Astrocyte (in vitro differentiated cells and primary cell): ENCODE results near the gene CD24. TPM values are rescaled to one million over a fixed set of nuclear protein-coding genes. Genes with fewer than 3 reads are reported as not detected.

ENCODE experiments used
- DNase-seq: peaks from one replicate; pipeline ENCODE4 v3.0.0-alpha.2; 2010; ENCODE audit warnings: low read depth
- FAIRE-seq: peaks from 2 replicates; lab custom pipeline; 2011; peaks lifted over from hg19 to GRCh38; lab: Jason Lieb, UNC
- H2AFZ ChIP-seq: 2 replicates; pipeline ENCODE4 v1.6.0; 2012; ENCODE audit warnings: low read depth, low read length, inconsistent platforms
- H3K27ac ChIP-seq: 2 replicates; pipeline ENCODE4 v1.5.1; 2011; ENCODE audit warnings: low read depth, low read length, inconsistent platforms
- H3K27me3 ChIP-seq: 2 replicates; pipeline ENCODE4 v1.6.0; 2011; ENCODE audit warnings: low read length, inconsistent platforms; ENCODE audit not compliant: insufficient read depth
- H3K36me3 ChIP-seq: 2 replicates; pipeline ENCODE4 v1.5.1; 2011; ENCODE audit warnings: low read length, inconsistent platforms; ENCODE audit not compliant: insufficient read depth
- H3K4me1 ChIP-seq: 2 replicates; pipeline ENCODE4 v1.5.1; 2011; ENCODE audit warnings: low read length, inconsistent platforms; ENCODE audit not compliant: insufficient read depth
- H3K4me2 ChIP-seq: 2 replicates; pipeline ENCODE4 v1.6.0; 2012; ENCODE audit warnings: low read length, inconsistent platforms
- H3K4me3 ChIP-seq: 2 replicates; pipeline ENCODE4 v1.5.1; 2011; ENCODE audit warnings: low read depth, mild to moderate bottlenecking, low read length, inconsistent platforms; ENCODE audit not compliant: insufficient read depth
- H3K79me2 ChIP-seq: 2 replicates; pipeline ENCODE4 v1.6.0; 2012; ENCODE audit warnings: mild to moderate bottlenecking, low read length, inconsistent platforms; ENCODE audit not compliant: insufficient read depth
- H3K9ac ChIP-seq: 2 replicates; pipeline ENCODE4 v1.6.0; 2012; ENCODE audit warnings: mild to moderate bottlenecking, low read length, inconsistent platforms
- H3K9me3 ChIP-seq: 2 replicates; pipeline ENCODE4 v1.5.1; 2012; ENCODE audit warnings: low read depth, mild to moderate bottlenecking, low read length, inconsistent platforms; ENCODE audit not compliant: insufficient read depth
- H4K20me1 ChIP-seq: 2 replicates; pipeline ENCODE4 v1.6.0; 2012; ENCODE audit warnings: low read length, inconsistent platforms; ENCODE audit not compliant: insufficient read depth
- H3K27ac Mint-ChIP-seq: one replicate; pipeline ENCODE4 v1.8.0; 2021; ENCODE audit warnings: mild to moderate bottlenecking, mixed read lengths; ENCODE audit not compliant: unreplicated experiment
- H3K27me3 Mint-ChIP-seq: one replicate; pipeline ENCODE4 v1.8.0; 2021; ENCODE audit warnings: low read depth, mixed read lengths; ENCODE audit not compliant: unreplicated experiment
- H3K36me3 Mint-ChIP-seq: one replicate; pipeline ENCODE4 v1.8.0; 2021; ENCODE audit warnings: low read depth, mixed read lengths; ENCODE audit not compliant: unreplicated experiment
- H3K4me1 Mint-ChIP-seq: one replicate; pipeline ENCODE4 v1.8.0; 2021; ENCODE audit warnings: low read depth, mixed read lengths; ENCODE audit not compliant: unreplicated experiment
- H3K4me3 Mint-ChIP-seq: one replicate; pipeline ENCODE4 v1.8.0; 2021; ENCODE audit warnings: mild to moderate bottlenecking, moderate library complexity, mixed read lengths; ENCODE audit not compliant: unreplicated experiment
- H3K9me3 Mint-ChIP-seq: one replicate; pipeline ENCODE4 v1.8.0; 2021; ENCODE audit warnings: mild to moderate bottlenecking, mixed read lengths; ENCODE audit not compliant: unreplicated experiment
- CTCF ChIP-seq: IDR thresholded peaks from 2 replicates; pipeline ENCODE4 v1.5.1; 2011; ENCODE audit warnings: low read depth, mild to moderate bottlenecking, inconsistent platforms, low read length, moderate library complexity; ENCODE audit not compliant: insufficient read depth
- EZH2 ChIP-seq: IDR thresholded peaks from 2 replicates; pipeline ENCODE4 v1.6.1; 2012; ENCODE audit warnings: mild to moderate bottlenecking, low read length, inconsistent platforms; ENCODE audit not compliant: insufficient read depth
- total RNA-seq: library from RNA; stranded (reverse); gene quantifications from 2 replicates; pipeline ENCODE4 v1.2.1, GENCODE V29; 2021

CD24 gene
- total RNA-seq, 1 donor from 2014 or later: 95.1 TPM

GRCh38 chr6:106975738-106976064, 1.2 kb upstream of the CD24 start:
- Histone ChIP-seq H3K9ac (peak overlapping the region; percentile 36), H3K27me3 (peaks cover 38% of the 10 kb centered on the region), H3K79me2 (peaks cover 4% of the 10 kb centered on the region), H2AFZ (peak overlapping the region; percentile 67), H3K36me3 (no peaks in the 10 kb centered on the region), H3K4me1 (no peaks in the 10 kb centered on the region), H3K4me2 (peak overlapping the region; percentile 86), H3K9me3 (no peaks in the 10 kb centered on the region), H3K4me3 (peak overlapping the region; percentile 44), H3K27ac (no peak overlapping the region), H4K20me1 (peaks cover 7% of the 10 kb centered on the region)
- Mint-ChIP-seq H3K9me3 (no peaks in the 10 kb centered on the region), H3K27me3 (peaks cover 24% of the 10 kb centered on the region), H3K27ac (no peak overlapping the region), H3K4me1 (no peaks in the 10 kb centered on the region), H3K4me3 (peak overlapping the region; percentile 79), H3K36me3 (no peaks in the 10 kb centered on the region)
- DNase-seq (peak; percentile 12), FAIRE-seq (no peak)
- TF ChIP-seq CTCF (no peak), EZH2 (no peak)

- no peaks in the 10 kb centered on the region for H3K4me1 ChIP-seq
- H3K4me3 ChIP-seq: peak overlapping the region; percentile 55
- H3K36me3 ChIP-seq: no peaks in the 10 kb centered on the region
- H3K79me2 ChIP-seq: peaks cover 4% of the 10 kb centered on the region
- TF ChIP-seq CTCF (no peak), EZH2 (peak; percentile 48)
- peak overlapping the region; percentile 86 for H3K4me2 ChIP-seq
- peaks cover 38% of the 10 kb centered on the region for H3K27me3 ChIP-seq
- H3K27ac ChIP-seq: no peak overlapping the region
- Mint-ChIP-seq H3K4me3 (peak overlapping the region; percentile 67), H3K27ac (no peak overlapping the region), H3K9me3 (no peaks in the 10 kb centered on the region), H3K4me1 (no peaks in the 10 kb centered on the region), H3K27me3 (peaks cover 24% of the 10 kb centered on the region), H3K36me3 (no peaks in the 10 kb centered on the region)
- H2AFZ ChIP-seq: peak overlapping the region; percentile 67
- H4K20me1 ChIP-seq: peaks cover 7% of the 10 kb centered on the region
- H3K9me3 ChIP-seq: no peaks in the 10 kb centered on the region
- FAIRE-seq: no peak
- peak; percentile 20 for DNase-seq
- peak overlapping the region; percentile 59 for H3K9ac ChIP-seq
Measured at GRCh38 chr6:106974999-106975737, 639 bp upstream of the CD24 start.

- H3K36me3 Mint-ChIP-seq: no peaks in the 10 kb centered on the region
- H3K4me1 Mint-ChIP-seq: no peaks in the 10 kb centered on the region
- Histone ChIP-seq H3K9ac (peak overlapping the region; percentile 72), H3K79me2 (peaks cover 4% of the 10 kb centered on the region), H3K27ac (no peak overlapping the region), H3K36me3 (no peaks in the 10 kb centered on the region), H4K20me1 (peaks cover 7% of the 10 kb centered on the region), H2AFZ (peak overlapping the region; percentile 69), H3K4me3 (peak overlapping the region; percentile 52), H3K4me2 (peak overlapping the region; percentile 83), H3K4me1 (no peaks in the 10 kb centered on the region), H3K9me3 (no peaks in the 10 kb centered on the region), H3K27me3 (peaks cover 38% of the 10 kb centered on the region)
- TF ChIP-seq CTCF (no peak), EZH2 (peak; percentile 90)
- H3K27me3 Mint-ChIP-seq: peaks cover 24% of the 10 kb centered on the region
- DNase-seq: no peak
- peak overlapping the region; percentile 87 for H3K4me3 Mint-ChIP-seq
- H3K9me3 Mint-ChIP-seq: no peaks in the 10 kb centered on the region
- FAIRE-seq: no peak
- peak overlapping the region; percentile 53 for H3K27ac Mint-ChIP-seq
Measured at GRCh38 chr6:106973836-106974335, 643 bp downstream of the CD24 start.
